ENCODE results near the gene GNG10. TPM values are rescaled to one million over a fixed set of nuclear protein-coding genes. Genes with fewer than 3 reads are reported as not detected.
"Not testable (repeated sequence)": the region's sequence is repeated elsewhere in the genome, so short reads cannot be mapped to it uniquely, and the experiment has no call there.

GNG10 gene
- total RNA-seq, 1 donor from 2014 or later, result 32.9 TPM

DNA sequence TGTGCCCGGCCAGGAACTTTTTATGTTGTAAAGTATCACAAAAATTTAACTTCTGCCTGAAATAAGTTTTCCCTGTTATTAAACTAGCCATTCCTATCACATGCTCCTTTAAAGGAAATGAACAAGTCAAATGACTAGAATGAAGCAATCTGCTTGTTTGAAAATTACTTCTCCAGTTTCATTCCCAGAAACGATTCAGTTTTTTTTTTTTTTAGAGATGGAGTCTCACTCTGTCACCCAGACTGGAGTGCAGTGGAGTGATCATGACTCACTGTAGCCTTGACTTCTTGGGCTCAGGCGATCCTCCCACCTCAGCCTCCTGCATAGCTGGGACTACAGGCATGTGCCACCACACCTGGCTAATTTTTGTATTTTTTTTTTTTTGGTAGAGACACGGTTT, 13.3 kb upstream of the GNG10 start:
- intact Hi-C loops (cut with micrococcal nuclease), result no loop called here

DNA sequence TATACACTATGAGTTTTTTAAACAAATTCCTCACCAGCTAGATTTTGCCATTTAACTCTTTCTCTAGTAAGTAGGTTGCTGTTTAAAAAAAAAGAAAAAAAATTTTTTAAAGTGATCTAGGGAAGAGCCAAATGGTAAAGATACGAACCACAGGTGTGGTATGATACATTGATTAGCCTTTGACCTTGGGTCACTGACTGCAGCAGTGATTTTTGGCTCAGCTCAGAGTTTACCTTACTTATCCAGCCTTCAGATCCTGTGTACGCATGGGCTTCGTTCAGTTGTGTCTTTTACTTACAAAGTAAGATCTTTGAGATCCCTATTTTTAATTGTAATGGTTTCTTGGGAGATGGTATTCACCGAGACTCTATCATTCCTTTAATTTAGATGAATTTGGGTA, 12.4 kb upstream of the GNG10 start:
- intact Hi-C loops (cut with micrococcal nuclease), result no loop called here

DNA sequence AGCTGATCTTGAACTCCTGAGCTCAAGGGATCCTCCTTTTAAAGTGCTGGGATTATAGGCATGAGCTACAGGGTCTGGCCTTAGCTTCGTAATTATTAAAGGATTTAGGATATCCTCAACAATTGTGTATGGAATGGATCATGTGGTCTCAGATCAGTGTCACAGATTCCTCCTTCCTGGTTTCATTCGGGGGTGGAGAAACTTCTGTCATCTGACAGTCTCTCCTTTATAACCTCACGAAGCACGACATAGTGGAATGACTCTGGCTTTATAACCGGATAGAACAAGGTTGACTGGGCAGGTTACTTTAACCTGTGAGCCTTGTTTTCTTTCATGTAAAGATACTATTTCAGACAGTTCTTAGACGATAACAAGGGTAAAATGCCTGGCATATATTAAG, 4.4 kb upstream of the GNG10 start:
- intact Hi-C loops (cut with micrococcal nuclease), result no loop called here

DNA sequence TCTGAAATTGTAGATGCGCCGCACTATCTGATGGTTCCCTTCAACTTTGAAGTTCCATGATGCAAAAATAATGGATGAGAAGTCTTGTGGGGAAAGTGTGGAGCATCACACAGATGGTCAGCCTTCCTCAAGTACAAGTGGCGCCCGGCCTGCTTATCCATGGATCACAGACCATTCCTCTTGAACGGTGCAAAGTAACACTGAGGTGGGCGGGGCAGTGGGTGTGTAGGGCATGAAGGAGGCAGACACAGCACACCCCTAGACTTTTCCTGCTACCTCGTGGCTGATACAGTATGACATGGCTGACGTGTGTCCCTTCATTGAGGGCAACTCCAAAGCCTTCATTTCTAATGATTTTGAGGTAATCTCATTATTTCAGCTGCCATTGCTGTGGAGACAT, 2.5 kb upstream of the GNG10 start:
- intact Hi-C loops (cut with micrococcal nuclease), result no loop called here

DNA sequence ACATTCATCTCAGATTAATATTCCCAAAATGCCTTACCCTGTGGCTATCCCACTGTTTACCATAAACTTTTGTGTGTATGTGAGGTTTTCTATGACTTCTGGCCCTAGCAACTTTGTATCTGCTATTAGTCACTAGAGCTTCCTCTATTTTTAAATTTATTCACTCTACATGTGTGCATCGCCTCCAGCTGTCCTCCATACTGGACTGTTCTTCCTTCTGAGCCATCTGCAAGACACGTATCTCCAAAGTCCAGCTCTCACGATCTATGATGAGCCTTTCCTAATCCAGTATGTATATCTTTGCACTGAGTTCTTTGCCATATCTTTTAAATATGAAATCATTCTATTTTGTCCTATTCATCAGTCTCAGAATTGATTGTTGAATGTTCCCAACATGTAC, 1.7 kb upstream of the GNG10 start:
- intact Hi-C loops (cut with micrococcal nuclease), result loop anchor here (5.0 kb wide), 1 partner anchor 673 kb away; the partner anchor contains the start of gene PTBP3

DNA sequence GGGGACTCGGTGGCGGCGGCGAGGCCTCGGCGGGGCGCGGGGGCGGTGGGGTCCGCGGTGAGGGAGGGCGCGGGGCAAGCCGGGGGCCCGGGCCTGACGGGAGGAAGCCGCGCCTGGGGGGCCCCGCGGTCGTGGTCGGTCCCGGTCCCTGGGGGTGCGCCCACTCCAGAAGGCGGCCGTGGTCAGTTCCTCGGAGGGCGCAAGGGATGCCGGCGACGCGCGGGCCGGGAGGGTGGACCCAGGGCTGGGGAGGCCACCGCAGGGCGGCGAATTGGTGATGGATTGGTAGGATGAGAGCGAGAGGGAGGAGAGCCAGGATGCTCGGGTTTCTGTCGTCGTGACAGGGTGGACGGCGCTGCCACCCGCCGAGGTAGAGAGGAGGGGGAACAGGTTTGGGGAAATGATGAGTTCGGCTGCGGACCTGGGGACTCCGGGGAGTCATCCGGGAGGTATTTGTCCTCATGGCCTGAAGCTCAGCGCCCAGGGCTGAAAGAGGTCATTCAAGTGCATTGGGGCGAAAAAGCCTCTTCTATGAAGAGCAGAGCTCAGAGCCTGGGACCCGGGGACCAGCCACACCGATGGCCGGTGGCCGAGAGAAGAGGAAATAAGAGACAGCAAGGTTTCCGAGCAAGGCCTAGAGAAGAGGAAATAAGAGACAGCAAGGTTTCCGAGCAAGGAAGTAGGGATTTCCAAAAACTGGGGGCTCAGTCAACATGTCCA, 557 bp downstream of the GNG10 start:
- intact Hi-C loops (cut with micrococcal nuclease), result loop anchor here (1.0 to 5.0 kb wide), 6 partner anchors 31 to 1056 kb away; partner anchors contain the start of genes DNAJC25, INIP, PTBP3 and UGCG

DNA sequence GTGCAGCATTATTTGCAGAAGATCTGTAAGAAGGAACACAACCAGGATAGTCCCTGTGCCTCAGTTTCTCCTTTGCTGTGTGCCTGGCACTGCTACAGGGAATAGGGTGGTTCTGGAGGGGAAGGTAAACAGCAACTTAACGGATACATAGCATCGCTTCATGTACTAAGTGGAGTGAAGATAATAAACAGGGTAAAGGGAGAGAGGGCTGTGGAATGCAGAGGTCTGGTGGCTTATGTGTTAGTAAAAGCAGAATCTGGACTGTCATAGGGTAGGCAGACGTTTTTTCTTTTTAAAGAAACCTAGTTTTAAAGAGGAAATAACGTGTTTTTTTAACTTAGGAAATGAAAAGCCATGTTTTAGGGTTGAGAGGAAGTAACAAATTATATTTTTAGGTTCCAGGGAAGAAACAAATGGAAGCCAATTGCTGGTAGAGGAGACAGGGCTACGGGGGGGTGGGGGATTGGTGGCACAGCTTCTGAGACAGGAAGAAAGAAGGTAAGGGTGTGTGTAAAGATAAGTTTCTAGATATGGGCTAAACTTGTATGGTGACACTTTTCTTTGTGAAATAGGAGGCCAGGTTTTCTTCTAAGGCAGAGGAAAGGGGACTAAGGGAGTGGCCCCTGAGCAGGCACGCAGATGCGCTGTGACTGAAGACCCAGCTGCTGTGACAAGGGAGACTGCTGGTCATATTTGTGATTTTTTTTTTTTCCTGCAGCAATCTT, 1.3 kb downstream of the GNG10 start:
- intact Hi-C loops (cut with micrococcal nuclease), result loop anchor here (1.0 to 5.0 kb wide), 4 partner anchors 180 to 717 kb away; partner anchors contain the start of genes PTBP3 and UGCG

DNA sequence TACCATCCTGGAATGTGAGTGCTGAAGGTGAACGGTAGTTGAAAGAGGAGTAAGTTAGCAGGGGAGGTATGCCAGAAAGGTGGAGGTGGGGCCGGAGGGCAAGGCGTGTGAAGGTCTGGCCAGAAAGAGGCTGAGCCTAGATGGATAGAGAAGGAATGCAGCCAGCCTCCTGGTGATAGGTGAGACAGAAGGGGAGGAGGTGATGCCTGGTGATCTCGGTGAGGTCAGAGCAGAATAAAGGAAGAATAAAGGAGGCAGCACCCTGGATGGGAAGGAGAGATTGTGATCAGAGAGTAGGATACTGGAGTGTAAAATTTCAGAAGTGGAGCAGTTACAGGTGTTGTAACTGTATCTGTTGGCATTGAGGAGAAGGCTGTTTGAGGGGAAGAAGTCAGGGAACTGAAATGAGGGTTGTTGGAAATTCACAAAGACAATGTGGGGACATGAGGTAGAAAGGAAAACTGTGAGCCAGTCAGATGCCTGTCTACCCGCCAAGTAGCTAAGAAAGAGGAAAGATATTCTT, 2.0 kb downstream of the GNG10 start:
- intact Hi-C loops (cut with micrococcal nuclease), result loop anchor here (2.0 to 5.0 kb wide), 3 partner anchors 181 to 669 kb away; partner anchors contain the start of genes PTBP3 and UGCG

DNA sequence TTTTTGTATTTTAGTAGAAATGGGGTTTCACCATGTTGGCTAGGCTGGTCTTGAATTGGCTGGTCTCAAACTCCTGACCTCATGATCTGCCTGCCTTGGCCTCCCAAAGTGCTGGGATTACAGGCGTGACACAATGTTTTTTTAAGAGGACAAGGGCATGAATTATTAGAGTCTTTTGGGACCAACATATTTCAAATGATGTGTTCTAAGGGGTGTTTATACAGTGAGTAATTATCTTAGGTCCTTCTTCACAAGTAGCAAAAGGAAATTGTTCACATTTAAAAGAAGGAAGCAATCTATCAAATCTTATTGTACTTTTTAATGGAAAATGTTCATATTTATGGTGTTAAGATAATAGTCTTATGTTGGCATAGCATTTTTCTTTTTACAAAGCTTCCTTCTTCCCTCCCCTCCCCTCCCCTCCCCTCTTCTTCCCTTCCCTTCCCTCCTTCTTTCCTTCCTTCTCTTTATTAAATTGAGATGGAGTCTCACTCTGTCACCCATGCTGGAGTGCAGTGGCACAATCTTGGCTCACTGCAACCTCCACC, 6.7 kb downstream of the GNG10 start:
- intact Hi-C loops (cut with micrococcal nuclease), result no loop called here

DNA sequence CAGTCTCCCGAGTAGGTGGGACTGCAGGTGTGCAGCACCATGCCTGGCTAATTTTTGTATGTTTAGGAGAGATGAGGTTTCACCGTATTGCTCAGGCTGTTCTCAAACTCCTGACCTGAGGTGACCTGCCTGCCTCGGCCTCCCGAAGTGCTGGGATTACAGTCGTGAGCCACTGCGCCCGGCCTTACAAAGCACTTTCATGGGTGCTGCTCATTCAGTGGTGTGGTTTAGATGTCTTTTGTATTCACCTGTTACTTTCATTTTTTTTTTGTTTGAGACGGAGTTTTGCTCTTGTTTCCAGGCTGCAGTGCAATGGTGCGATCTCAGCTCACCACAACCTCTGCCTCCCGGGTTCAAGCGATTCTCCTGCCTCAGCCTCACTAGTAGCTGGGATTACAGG, 7.2 kb downstream of the GNG10 start:
- intact Hi-C loops (cut with micrococcal nuclease), result not testable (repeated sequence)

DNA sequence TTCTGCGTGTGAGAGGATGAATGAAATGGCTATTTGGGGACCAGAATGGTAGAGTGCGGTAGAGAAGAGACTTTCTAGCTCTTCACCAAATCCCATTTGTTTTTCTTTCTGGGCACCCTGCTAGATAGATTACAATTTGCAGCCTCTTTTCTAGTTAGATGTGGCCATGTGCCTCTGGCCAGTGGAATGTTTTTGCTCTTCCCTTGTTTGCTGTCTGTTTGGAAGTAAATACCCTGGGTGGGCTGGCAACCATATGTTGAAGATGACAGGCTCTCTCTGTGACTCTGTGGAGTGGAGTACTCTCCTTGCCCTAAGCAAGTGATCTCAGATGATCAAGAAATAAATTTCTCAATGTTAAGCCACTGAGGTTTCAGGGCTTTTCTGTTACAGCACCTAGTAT, 12.9 kb downstream of the GNG10 start:
- intact Hi-C loops (cut with micrococcal nuclease), result no loop called here

DNA sequence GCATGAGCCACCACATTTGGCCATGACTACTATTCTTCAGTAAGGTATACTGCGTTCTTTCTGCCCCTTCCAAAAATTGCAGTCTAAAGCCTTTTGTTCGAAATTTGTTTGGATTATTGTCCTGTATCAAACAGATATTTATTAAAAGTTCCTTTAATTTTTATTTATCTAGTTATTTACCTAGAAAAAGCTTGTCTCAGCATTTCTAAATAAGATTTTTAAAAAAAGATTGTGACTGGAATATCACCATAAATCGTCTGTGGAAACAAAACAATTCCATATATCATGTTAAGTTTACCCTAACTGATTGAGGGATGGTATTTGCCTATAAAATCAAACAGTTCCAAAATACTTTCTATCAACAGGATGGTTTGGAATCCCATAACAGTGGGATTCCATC, 14.7 kb downstream of the GNG10 start:
- intact Hi-C loops (cut with micrococcal nuclease), result no loop called here

DNA sequence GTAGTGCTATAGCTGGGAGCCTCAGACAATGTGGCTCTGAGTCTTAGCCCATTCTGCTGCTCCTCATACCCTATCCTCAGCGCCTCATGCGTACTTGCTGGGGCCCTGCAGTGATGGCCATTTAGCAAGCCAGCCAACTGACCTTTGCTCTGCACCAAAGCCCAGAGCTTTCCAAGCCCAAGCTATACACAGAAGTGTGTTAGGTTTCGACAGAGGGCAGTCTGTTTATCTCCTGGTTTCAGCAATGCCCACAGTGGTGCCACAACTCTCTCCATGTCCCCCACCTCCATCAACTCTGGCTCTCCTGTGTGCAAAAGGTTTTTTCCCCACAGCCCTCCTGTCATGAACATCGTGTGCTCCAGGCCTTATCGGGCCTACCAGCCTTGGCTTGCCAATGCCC, 16.9 kb downstream of the GNG10 start:
- intact Hi-C loops (cut with micrococcal nuclease), result no loop called here

DNA sequence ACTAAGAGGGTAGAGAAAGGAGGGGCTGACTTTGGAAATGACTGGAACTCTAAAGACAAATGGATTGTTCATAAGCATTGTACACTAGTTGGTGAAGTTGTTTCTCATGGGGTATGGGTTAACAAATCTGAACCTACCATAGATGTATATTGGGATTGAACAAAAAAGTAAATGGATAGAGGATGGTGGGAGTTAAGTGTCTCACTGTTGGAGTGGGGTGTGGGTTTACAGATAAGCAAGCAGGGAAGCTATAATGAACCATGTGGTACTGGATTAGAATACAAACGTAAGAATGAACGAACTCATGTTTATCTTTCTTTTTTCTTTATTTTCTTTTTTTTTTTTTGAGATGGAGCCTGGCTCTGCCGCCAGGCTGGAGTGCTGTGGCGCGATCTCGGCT, 17.8 kb downstream of the GNG10 start:
- intact Hi-C loops (cut with micrococcal nuclease), result no loop called here

DNA sequence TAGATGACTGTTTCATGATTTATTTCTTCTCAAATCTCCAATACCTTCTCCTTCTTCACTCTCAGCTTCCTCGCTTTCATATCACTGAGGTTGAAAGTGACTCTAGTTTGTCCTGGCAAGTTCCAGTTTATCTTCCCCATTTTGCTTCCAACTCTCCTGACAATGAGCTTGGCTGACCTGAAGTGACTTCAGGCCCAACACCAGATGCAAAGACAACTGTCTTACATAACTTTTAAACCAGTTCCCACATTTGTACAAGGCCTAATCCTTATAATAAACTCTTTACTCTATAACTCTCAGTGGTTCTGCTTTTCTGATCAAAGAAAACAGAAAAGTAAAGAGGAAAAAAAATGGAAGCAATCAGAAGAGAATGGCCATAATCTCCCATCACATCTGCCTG, 22.0 kb downstream of the GNG10 start:
- intact Hi-C loops (cut with micrococcal nuclease), result no loop called here

DNA sequence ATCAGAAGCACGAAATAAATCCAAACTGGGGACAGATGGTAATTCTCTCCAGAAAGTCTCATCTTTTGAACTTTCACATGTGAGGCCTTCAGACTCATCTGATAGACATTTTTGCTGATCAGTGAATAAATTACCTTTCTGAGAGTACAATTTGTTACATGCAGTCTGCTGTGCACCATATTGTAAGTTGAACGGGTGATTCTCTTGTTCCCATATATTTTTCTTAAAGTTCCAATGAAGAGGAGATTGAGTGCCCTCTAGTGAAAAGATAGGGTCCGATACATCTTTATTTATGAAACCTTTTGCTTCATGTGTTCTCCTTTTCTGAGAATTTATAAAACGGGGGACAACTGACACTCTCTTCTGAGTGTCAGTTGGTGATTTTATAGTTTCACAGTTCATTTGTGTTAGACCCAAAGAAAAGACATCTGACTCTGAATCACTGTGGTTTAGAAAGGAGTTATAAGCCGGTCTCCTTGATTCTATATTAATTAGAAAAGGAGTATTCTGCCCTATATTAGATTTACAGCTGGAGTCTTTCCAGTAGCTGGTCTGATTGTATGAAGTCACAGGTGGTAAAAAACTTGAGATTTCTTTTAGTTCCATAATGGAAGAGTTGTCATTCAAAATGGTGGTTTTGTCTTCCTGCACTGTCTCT, 30.4 kb downstream of the GNG10 start:
- intact Hi-C loops (cut with micrococcal nuclease), result loop anchor here (1.0 kb wide), 1 partner anchor 94 kb away; no protein-coding TSS in a partner anchor

DNA sequence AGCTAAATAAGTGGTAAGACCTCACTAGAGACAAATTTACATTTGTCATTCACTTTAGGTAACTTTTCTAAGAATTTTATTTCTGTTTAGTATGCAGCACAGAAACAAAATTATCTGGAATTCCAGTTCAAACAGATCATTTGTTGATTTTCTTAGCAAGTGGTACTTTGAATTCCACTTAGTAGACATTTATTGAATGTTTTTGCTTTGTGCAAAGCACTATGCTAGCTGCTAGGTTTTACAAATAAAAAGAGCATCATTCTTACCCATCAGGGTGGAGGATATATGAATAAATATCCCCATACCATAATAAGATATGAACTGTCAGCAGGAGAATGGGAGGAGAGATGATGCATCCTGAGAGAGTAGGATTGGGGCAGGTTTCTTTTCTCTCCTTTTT, 35.4 kb downstream of the GNG10 start:
- intact Hi-C loops (cut with micrococcal nuclease), result no loop called here

DNA sequence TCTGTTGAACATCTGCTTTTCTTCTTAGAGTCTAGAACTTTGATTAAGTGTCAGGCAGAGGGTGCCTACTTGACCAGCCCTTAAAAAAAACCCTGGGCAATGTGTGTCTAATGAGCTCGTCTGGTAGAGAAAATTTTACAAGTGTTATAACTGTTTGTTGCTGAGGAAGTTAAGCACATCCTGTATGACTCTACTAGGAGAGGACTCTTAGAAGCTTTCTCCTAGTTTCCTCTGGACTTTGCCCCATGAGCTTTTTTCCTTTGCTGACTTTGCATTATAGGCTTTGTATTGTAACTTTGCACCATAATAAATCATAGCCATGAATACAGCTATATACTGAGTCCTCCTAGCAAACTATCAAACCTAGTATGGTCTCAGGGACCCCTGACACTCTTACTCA, 39.4 kb downstream of the GNG10 start:
- intact Hi-C loops (cut with micrococcal nuclease), result no loop called here

DNA sequence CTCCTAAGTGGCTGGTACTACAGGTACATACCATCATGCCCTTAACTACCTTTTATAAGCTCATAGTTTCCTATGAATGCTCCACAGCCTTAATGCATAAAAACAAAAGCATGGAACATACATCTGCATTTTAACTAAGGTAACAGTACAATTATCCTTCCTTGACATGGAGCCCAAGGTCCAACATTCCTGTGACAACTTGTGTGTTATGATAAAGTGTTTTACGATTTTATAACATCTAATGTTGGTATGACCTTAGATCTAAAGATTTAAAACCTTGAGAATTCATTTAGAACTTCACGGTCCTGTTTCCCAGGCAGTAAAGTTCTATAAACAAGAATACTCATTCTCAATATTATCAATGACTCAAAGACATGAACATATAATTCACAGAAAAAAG, 43.1 kb downstream of the GNG10 start:
- intact Hi-C loops (cut with micrococcal nuclease), result no loop called here

DNA sequence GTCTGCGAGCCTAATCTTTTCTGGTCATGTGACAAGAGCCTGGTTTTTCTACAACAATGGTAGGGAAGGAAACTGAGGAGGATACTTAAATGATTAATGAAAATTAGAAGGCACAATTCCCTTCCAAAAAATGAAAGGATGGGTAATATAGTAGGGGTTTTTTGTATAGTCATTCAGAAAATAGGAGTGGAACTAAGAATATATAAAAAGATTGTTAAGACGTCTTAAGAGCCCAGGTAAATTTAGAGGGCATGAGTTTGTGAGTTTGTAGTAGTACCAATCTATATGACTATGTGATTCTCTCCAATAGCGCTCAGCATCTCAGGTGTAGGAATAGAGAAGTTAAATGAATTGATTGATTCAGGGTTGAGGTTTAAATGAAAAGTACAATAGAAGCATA, 50.1 kb downstream of the GNG10 start:
- intact Hi-C loops (cut with micrococcal nuclease), result no loop called here

DNA sequence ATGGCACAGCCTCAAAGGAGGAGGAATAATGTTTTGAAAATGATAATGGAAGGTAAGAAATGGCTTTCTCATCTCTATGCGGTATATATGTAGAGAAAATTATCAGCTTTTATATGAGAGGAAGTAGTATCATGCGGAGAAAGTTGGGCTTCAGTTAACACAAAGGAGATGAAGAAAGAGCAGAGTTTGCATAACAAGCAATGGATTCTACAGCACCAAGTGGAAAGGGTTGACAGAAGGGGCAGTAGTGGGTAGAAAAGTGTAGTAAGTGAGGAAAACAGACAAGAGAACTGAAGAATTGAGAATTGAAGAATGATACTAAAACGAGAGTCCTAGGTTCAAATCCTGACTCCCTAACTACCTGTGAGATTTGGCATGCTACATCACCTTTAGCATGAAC, 51.0 kb downstream of the GNG10 start:
- intact Hi-C loops (cut with micrococcal nuclease), result no loop called here

DNA sequence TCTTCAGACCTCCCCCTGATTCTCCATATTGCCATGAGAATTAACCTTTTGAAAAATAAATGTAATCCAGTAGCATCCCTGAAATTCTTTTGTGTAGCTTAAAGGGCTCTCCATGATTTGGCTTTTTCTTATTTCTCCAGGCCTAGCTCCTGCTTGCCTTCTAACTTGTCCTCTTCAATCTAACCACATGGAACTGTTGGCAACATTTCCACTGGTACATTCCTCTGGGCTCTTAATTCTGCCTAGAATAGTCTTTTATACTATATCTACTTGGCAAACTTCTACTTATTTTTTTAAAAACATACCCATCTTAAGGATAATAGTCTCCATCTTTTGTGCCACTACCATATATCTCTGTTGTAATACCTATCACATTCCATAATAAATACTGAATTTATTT, 54.1 kb downstream of the GNG10 start:
- intact Hi-C loops (cut with micrococcal nuclease), result no loop called here
